ENCODE measurements around the gene CERS1.

CERS1 gene

GRCh38 chr19:18929311-18929710 lies 33.4 kb upstream of the CERS1 start:
- Histone ChIP-seq H3K4me3 (ENCODE audit: low read depth, low read length) (no peak overlapping the region), H3K27ac (ENCODE audit: extremely low read depth, low read depth, low read length) (no peak overlapping the region), H3K4me1 (ENCODE audit: control insufficient read depth, insufficient read depth, low read length) (no peaks in the 10 kb centered on the region), H3K9me3 (ENCODE audit: control insufficient read depth, insufficient read depth, low read depth, low read length) (no peaks in the 10 kb centered on the region), H3K36me3 (ENCODE audit: control insufficient read depth in 2 of 2, insufficient read depth in 1 of 2, low read length in 2 of 2) (peaks cover 7 to 59% of the 10 kb centered on the region in 2 experiments; a peak in 2 of 3 replicates)
- ChIA-PET CTCF (interaction anchor here (0.6 kb wide), 1 partner anchor 543 kb away, joined by 3 read pairs; no protein-coding TSS in a partner anchor), POLR2A (interaction anchor here (0.7 to 5.7 kb wide), 4 partner anchors 10 to 58 kb away, joined by 3 to 41 read pairs (median 7); partner anchors contain the start of genes COPE and DDX49)
- no peak for TF ChIP-seq KLF10 (tag by site-specific recombination; IDR thresholded peaks at IDR 0.05)
- TF ChIP-seq ZNF202 (tag by site-specific recombination; IDR thresholded peaks at IDR 0.05; ENCODE audit: borderline replicate concordance), result no peak
- TF ChIP-seq GLI2 (tag by site-specific recombination; IDR thresholded peaks at IDR 0.05; ENCODE audit: borderline replicate concordance, low read depth), result no peak
- no peak for TF ChIP-seq PRDM10 (tag by site-specific recombination; IDR thresholded peaks at IDR 0.05)
- no peak for TF ChIP-seq ZNF501 (tag by site-specific recombination; IDR thresholded peaks at IDR 0.05)
- TF ChIP-seq ZNF639 (tag by site-specific recombination; IDR thresholded peaks at IDR 0.05), result no peak
- no peak for TF ChIP-seq ZNF132 (tag by site-specific recombination; IDR thresholded peaks at IDR 0.05; ENCODE audit: borderline replicate concordance)
- TF ChIP-seq IKZF3 (tag by site-specific recombination; IDR thresholded peaks at IDR 0.05), result no peak
- TF ChIP-seq ZNF701 (tag by site-specific recombination; IDR thresholded peaks at IDR 0.05), result no peak
- TF ChIP-seq ZNF10 (tag by site-specific recombination; IDR thresholded peaks at IDR 0.05), result no peak
- TF ChIP-seq ZNF777 (tag by site-specific recombination; IDR thresholded peaks at IDR 0.05; ENCODE audit: borderline replicate concordance), result no peak
- TF ChIP-seq ZNF416 (tag by site-specific recombination; IDR thresholded peaks at IDR 0.05), result no peak
- no peak for TF ChIP-seq ZXDB (tag by site-specific recombination; IDR thresholded peaks at IDR 0.05)
- no peak for TF ChIP-seq ZNF18 (tag by site-specific recombination; IDR thresholded peaks at IDR 0.05)
- TF ChIP-seq ZNF280C (tag by site-specific recombination; IDR thresholded peaks at IDR 0.05), result no peak
- TF ChIP-seq ZNF24 (tag by site-specific recombination; IDR thresholded peaks at IDR 0.05), result no peak
- TF ChIP-seq ZNF266 (tag by site-specific recombination; IDR thresholded peaks at IDR 0.05; ENCODE audit: low read depth), result no peak
- no peak for TF ChIP-seq ZNF280D (tag by site-specific recombination; IDR thresholded peaks at IDR 0.05)
- TF ChIP-seq SCRT1 (tag by site-specific recombination; IDR thresholded peaks at IDR 0.05; ENCODE audit: borderline replicate concordance), result no peak
- TF ChIP-seq OSR2 (tag by site-specific recombination; IDR thresholded peaks at IDR 0.05), result no peak

Measured in HEK293 (cell line).